GM21360 (cell line): ENCODE results near the gene ZNF14.
"Not testable (repeated sequence)": the region's sequence is repeated elsewhere in the genome, so short reads cannot be mapped to it uniquely, and the experiment has no call there.

Source experiments
- ATAC-seq: cut with Tn5 transposase; IDR thresholded peaks from one replicate; pipeline ENCODE4 v1.9.1; 2021; ENCODE audit warnings: mild to moderate bottlenecking, moderate library complexity; ENCODE audit not compliant: unreplicated experiment

Gene ZNF14

DNA sequence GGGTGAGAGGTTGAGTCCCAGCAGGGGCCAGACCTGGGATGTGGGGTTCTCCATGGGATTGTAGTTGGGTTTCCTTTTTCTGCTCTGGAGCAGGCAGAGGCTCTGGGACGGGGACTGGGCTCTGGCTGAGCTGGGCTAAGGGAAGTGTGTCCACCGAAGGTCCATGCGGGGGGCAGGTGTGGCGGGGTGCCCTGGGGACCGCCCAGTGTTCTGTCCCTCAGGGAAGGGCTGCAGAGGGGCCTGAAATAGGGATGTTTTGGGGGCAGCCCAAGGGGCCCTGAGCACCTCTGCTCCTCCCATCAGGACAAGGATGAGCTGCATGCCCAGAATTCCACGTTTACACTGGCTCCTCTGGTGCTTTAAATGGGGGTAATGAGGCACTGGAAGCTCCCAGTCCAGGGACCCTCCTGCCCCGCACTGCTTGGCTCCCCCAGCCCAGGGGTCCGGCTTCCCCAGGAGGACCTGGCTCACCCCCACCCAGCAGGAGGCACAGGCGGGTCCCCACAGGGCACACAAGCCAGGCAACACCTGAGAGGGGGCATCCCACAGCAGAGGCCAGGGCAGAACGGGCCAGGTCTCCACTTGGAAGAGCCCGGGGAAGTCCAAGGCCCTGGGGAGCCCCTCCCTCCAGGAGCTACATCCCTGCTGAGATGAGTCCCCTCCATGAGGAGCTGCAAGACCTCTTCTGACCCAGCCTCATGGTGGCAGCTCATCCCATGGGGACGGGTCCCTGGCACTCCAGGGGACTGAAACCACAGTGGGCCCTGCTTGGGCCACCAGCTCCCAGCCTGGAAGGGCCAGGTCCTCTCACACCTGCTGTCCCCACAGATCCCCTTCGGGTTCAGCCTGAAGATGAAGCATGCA lies 14.7 kb upstream of the ZNF14 start:
- no peak for ATAC-seq

DNA sequence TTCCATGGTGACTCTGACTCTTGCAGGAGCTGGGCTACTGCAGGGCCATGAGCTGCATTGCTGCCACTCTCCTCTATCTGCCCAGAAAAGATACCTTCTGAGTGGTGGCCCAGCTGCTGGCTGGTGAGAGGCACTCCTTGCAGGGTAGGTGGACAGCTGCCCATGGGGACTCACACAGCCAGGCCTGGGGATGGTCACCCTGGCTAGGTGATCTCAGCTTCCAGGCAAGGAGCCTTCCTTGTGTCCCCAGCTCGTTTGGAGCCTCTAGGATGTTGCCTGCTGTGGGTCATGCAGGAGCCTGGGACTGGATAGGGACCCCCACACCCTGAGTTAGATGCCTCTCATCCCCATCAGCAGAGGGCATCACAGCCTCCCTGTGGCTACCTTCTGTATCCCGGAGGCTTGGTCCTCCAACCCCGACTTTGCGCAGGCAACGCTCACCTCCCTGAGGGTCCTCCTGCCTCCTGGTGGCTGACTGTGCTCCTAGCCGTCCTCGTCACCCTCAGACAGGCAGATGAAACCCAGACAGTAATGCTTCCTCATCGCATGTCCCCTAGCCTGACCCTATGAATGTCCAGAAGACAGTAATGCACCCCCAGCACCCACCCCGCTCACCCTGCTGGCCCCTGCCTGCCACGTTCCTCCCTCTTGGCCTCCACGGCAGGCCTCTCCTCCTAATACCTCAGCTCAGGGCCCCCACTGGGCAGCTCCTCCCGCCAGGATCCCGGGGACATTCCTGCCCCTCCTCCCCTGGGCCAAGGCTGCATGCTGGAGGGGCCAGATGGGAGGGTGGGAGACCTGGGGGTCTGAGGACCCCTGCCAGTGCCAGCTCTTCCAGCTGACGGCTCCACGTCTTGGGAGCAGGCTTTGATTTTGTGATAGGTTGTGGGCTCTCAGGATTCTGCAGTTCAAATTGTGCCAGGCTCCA lies 13.6 kb upstream of the ZNF14 start:
- no peak for ATAC-seq

DNA sequence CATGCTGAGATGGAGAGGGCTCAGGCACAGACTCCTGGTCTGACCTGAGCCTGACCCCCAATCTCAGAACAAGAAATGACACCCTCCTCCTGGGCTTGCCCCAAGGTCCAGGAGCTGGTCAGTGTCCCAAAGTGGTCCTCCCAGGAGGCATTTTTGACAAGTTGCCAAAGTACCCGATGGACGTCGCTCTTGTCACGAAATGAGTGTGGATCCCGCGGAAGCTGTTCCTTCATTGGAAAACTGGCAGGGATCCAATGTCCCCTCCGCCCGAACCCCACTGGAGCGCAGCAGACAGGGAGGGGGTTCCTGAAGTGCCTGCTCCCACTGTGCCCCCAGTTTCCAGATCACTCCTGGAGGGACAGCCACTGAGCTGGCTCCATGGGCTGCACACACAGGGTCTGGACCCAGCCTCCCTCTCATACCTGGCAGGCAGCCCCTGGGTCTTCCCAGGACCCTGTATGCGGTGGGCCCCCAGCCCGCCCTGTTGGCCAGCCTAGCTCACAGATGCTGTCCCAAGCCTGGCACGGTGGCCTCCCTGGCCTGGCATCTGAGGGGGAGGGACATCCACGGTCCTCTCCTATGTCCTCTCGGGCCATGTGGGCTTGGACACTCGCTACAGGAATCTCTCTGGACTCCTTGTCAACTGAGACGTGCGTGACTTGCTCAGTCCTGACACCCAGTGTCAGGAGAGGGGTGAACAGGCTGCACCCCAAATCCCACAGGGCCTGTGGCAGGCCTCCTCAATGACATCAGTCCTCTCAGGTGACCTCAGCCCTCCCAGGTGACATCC lies 12.8 kb upstream of the ZNF14 start:
- ATAC-seq, result no peak

DNA sequence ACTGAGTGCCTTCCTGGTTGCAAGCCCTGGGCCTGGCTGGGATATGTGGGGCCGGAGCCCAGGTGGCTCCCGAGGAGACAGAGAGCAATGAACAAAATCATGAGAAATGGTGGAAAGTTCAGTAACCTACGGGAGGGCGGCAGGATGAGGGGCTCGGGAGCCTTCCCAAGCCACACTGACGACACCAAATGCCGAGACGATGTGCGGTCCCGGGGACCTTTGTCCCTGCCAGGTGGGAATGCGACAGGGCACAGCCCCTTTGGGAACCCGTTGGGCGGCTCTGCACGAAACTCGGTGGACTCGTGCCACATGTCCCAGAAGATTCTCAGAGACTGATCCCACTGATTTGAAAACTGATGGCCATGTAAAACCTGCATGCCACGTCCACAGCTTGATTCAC lies 11.7 kb upstream of the ZNF14 start:
- ATAC-seq, result no peak

DNA sequence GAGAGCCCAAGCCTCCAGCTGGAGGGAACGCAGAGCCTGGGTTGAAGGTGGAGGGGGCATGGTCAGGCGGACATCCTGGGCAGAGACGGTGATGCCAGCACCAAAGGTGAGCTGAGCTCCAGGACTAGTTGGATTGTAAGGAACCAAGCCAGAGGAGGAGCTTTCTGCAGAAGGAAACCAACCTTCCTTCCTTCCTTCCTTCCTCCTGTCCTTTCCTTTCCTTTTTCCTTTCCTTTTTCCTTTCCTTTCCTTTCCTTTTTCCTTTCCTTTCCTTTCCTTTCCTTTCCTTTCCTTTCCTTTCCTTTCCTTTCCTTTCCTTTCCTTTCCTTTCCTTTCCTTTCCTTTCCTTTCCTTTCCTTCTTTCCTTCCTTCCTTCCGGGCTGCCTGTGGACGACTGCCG lies 11.0 kb upstream of the ZNF14 start:
- not testable (repeated sequence) for ATAC-seq

DNA sequence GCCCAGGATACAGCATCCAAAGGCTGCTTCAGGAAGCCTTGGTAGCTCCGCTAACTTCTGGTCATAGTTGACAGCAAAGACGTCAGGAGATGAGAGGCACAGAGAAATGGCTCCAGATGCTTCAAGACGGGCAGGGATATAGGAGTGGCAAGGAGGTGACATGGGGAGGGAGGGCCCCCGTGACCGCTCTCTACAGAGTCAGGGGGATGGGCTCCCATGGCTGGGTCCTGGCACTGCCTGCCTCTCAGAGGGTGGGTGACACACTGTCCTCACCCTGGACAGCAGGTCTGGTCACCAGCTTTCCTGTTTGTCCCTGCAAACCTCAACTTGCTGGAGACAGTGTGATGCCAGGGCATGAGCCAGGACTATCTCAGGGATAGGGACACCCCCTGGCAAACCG lies 10.3 kb upstream of the ZNF14 start:
- no peak for ATAC-seq

DNA sequence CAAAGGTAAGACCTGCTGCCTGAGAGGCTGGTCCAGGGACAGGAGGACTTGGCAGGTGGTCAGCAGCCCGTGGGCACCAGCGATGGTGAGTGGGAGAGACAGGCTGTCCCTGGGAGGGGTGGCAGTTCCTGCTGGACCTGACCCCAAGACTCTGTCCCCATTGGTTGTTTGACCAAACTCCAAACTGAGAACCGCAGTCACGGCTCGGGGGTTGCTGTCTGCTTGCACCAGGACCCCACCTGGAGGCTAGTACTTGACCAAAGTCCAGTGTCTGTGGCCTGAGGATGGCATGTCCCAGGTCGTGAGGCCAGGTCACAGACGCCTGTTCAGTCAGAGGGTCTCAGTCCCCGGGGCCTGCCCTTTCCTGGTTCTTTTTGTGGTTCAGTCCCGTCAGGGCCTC lies 9.9 kb upstream of the ZNF14 start:
- ATAC-seq, result no peak

DNA sequence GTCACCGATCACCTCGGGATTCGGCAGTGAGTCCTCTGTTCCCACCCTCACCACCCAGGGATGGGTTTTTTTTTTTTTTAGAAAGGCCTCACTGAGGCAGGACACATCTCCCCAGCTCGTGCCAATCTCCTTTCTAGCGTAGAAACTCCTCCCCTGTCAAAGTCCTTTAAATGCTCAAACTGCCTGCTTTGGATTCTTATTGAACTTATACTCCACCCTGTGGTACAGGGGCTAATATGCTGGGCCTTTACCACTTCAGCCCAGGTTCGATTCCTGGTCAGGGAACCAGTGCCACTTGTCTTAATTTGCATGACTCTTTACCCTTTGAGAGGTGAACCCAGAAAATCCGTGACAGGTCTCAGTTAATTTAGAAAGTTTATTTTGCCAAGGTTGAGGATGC lies 8.3 kb upstream of the ZNF14 start:
- ATAC-seq, result no peak

DNA sequence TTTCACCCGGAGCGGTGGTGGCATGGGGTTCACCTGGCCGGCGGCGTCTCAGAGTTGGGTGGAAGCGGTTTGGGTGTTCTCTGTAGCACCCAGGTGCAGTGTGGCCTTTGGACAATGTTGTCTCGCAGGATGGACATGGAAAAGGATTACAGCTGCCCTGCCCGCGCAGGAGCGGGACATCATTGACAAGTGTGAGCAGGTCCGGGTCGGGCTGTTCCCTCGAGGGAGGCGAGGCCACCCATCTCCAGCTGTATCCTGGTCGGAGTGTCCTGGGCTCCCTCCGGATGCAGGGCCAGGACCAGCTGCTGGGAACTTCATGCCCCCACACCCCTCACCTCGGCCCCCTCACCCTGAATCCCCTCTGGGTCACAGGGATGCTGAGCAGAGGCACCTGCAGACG lies 7.8 kb upstream of the ZNF14 start:
- no peak for ATAC-seq

DNA sequence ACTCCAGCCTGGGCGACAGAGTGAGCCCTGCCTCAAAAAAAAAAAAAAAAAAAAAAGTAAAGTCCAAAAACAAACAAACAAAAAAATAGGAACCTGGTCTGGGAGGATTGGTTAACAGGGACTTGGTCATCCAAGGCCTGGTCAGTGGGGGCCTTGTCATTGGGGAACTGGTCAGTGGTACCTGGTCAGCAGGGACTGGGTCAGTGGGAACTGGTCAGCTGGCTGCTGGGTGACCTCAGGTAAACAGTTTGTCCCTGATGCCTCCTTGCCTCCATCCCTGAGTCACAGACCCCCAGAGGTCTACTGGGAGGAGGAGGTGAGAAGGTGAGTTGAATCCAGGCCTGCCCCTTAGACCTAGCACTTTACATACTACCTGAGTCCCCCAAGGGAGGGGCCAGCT lies 5.7 kb upstream of the ZNF14 start:
- no peak for ATAC-seq

DNA sequence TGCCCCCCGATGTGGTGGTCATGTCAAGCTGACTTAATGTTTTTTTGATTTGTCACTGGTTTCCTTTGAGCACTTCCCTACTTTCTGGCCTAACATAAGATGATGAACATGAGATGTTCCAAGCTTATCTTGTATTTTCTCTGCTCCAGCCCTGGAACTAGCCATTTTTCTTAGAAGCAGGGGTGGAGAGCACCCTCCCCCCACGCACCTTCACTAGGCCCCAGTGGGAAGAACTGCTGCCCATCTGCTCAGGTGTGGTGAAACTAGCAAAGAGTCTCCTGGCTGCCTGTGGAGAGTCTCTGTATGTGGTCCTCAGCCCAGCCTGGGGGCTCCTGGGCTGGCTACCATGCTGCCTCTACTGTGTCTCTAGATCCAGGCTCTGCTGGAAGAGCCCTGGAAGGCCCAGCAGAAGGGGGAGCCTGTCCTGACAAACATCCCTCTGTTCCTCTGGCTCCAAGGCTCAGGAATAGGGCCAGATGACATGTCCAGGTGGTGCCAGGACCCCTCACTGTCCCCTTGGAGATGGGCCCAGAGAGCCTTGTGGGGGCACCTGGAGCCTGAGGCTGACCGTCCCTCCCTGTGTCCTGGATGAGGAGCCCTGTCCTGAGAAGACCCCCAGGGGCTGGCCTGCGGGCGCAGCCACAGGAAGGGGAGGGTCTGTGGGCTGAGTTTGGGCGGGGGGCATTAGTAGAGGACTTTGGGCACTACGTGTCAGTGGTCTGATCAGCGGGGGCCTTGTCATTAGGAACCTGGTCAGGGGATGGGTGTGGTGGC lies 4.8 kb upstream of the ZNF14 start:
- ATAC-seq, result no peak

DNA sequence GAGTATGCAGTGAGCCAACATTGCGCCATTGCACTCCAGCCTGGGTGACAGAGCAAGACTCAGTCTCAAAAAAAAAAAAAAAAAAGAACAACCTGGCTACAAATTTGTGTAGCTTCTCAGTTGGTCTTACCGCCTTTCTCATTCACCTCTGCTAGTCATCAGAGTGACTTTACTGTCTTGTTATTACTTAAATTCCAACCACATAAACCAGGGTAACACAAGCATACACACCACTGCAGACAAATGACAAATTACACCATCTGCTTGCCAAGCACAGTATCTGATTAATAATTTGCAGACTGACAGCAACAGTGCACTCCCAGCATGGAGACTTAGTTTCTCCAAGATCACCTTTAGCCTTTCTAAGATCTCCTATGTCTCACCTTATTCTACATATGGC lies 11.0 kb downstream of the ZNF14 start:
- no peak for ATAC-seq

DNA sequence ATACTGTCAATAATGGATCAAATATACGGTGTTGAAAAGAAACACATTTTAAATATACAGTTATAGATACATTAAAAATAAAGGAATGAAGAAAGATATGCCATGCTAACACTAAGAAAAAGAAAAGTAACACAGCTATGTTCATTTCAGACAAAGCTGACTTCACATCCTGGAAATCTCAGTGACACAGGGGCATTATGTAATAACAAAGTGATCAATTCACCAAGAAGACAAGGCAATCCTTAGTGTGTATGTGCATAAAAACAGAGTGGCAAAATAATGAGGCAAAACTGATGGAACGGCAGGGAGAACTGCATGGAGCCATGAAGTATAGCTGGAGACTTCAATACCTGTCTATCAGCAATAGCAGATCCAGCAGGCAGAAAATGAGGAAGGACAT lies 13.1 kb downstream of the ZNF14 start:
- ATAC-seq, result no peak

DNA sequence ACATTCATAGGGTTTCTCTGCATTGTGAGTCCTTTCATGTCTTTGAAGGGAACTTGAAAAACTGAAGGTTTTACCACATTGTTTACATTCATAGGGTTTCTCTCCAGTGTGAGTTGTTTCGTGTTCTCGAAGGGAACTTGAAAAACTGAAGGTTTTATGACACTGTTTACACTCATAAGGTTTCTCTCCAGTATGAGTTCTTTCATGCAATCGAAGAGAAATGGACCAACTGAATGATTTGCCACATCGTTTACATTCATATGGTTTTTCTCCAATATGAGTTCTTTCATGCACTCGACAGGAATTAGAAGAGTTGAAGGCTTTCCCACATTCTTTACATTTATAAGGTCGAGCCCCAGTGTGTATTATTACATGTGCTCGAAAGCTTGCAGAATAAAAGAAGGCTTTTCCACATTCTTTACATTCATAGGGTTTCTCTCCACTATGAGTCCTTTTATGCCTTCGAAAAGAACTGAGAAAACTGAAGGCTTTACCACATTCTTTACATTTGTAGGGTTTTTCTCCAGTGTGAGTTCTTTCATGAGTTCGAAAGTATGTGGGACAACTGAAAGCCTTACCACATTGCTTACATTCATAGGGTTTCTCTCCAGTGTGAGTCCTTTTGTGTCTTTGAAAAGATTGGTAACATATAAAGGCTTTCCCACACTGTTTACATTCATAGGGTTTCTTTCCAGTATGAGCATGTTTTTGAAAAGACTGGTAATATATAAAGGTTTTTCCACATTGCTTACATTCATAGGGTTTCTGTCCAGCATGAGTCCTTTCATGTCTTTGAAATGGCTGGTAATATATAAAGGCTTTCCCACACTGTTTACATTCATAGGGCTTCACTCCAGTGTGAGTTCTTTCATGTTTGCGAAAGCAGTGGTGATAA lies 20.7 kb downstream of the ZNF14 start:
- no peak for ATAC-seq

DNA sequence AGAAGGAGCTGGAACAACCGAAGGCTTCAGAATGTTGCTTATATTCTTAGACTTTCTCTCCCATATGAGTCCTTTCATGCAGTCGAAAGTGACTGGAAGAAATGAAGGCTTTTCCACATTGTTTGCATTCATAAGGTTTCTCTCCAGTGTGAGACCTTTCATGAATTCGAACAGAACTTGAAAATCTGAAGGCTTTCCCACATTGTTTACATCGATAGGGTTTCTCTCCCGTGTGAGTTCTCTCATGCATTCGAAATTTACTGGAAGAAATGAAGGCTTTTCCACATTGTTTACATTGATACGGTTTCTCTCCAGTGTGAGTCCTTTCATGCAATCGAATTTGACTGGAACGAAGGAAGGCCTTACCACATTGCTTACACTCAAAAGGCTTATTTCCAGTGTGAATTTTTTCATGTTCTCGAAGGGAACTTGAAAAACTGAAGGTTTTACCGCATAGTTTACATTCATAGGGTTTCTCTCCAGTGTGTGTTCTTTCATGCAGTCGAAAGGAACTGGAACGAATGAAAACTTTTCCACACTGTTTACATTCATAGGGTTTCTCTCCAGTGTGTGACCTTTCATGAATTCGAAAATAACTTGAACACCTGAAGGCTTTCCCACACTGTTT lies 21.5 kb downstream of the ZNF14 start:
- ATAC-seq, result no peak

DNA sequence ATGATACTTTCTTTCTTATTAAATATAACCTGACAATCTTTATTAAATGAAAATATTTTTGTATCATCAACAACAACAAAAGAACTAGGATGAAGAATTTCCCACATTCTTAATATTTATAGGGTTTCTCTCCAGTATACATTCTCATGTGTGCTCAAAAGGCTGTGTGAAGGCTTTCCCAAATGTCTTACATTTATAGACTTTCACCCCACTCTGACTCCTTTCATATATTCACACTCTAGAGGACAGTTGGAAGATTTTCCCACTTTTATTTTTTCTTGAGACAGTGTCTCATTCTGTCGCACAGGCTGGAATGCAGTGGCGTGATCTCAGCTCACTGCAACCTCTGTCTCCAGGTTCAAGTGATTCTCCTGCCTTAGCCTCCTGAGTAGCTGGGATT lies 22.4 kb downstream of the ZNF14 start:
- no peak for ATAC-seq

DNA sequence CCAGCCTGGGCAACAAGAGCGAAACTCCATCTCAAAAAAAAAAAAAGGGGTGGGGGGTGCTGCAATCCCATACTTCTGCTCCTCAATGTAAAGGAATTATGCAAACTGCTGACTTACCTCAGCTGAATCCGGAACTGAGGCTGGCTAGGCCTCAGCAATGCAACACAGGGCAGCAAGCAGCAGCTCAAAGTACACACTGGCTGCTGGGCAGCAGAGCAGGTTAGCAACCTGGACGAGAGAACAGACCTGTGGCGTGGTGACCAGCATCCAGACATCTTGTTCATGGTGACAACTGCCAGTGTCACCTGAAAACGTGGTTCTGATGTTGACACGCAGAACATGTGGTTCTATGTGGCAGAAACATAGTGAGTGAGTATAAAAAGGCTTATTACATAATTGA lies 28.1 kb downstream of the ZNF14 start:
- no peak for ATAC-seq

DNA sequence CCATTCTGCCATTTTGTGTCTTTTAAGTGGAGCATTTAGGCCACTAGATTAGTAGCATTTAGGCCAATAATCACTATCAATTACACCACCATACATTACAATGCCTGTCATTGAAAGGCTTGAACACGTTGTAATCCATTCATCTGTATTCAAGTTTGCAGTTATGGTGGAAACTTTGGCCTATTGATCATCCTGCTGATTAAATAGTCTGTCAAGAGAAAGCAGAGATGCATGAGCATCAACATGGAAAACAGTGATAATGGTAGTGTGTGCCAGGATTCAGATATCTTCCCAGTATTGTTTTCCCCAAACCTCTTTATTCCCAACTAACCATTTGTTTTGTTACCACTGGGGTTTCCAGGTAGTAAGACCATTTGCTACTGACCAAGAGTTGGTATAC lies 32.4 kb downstream of the ZNF14 start:
- ATAC-seq, result not testable (repeated sequence)

DNA sequence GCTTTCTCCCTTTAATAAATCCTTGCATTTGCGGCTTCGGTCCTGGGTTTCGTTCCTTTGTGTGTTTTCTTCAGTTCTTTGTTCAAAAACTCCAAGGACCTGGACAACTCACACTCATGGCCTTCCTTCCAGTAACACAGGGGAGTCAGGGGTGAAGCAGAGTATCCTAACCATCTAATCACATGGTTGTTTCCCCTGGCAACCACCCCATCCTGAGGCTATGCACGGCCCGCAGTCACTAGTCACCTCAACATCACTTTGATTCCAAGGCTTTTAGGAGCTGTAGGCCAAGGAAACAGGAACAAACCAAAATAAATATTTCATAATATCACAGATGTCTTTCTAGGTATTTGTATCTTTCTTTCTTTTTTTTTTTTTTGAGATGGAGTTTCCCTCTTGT lies 35.3 kb downstream of the ZNF14 start:
- no peak for ATAC-seq
